ENCODE measurements around the gene CDH7.

The CDH7 gene

DNA sequence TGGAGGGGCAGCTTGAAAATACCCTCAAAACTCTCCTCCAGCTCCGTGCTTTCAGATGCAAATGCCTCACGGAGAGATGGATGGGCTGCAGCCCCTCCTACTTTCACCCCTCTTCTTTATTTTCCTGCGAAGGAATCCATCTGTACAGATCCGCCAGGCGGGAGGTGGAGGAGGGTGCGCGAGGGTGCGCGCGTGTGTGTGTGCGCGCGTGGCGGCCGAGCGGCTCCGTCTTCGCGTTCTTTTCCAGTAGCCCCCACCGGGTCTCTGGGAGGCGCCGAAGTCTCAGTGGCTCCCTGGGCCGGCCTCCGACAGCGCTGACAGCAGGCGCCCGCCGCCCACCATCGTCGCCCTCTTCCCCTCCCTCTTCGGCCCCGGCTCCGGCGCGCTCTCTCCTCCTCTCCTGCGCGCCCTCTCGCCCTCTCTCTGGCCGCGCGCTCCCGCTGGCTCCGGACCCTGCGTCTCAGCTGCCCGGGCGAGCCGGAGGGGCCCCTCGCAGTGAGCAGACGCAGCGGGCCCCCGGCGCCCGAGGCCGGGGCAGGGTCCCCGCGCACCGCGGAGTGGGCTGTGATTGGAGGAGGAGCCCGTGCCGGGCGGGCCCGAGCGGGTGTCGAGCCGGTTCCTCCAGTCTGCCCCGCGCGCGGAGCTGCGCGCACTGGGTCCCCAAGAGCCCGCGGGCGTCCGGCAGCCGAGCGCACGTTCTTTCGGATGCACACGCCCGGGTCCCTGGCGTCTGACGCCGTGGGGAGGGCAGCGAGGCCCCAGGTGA is at the start of gene CDH7:
Gene CDH7, plus strand, starts transcription at position 624 of the 766 bp plus-strand sequence. CDS start 11,831 bp downstream, outside the sequence.
- no peak within 1 kb of the TSS for H3K27ac ChIP-seq
- no peak for TF ChIP-seq ZFX (IDR thresholded peaks at IDR 0.05)
- TF ChIP-seq CTCF (conservative IDR thresholded peaks at IDR 0.05), result no peak

DNA sequence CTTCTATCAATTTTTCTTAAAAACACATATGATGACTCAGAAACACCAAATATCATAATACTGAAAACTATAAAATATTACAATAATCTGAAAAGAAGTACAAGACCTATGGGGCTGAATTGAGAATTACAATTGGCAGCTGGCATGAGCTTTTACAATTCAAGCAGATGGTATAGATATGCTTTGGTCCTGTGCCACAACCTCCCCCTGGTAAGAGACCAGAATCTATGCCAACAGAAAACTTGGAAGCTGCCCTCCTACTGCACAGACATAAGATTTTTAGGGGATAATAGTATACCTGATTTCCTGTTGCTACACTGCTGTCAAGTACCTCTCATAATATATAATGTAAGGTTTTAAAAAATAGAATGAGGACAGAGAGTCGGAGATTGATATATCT is 46.8 kb upstream of the CDH7 start:
- no peak overlapping the region for H3K27ac ChIP-seq
- TF ChIP-seq CTCF (conservative IDR thresholded peaks at IDR 0.05), result no peak
- no peak for TF ChIP-seq ZFX (IDR thresholded peaks at IDR 0.05)

DNA sequence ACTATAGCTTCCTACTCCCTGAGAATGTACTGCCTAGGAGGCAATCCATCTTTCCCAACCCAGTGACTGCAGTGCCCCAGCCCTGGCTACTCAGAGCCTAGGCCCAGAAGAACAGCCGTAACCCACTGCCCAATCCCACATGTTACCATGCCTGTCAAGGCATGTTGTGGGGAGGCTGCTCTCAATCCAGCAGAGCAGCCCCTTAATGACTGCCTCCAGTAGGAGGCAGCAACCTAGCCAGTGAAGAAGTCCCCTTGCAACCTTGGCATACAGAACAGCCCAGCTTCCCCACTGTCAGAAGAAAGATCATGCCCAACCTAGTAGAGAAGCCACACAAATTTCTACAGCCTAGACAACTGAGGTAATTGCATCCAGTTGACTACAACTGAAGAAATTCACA is 44.2 kb upstream of the CDH7 start:
- TF ChIP-seq CTCF (conservative IDR thresholded peaks at IDR 0.05), result no peak
- TF ChIP-seq ZFX (IDR thresholded peaks at IDR 0.05), result no peak
- H3K27ac ChIP-seq, result no peak overlapping the region

DNA sequence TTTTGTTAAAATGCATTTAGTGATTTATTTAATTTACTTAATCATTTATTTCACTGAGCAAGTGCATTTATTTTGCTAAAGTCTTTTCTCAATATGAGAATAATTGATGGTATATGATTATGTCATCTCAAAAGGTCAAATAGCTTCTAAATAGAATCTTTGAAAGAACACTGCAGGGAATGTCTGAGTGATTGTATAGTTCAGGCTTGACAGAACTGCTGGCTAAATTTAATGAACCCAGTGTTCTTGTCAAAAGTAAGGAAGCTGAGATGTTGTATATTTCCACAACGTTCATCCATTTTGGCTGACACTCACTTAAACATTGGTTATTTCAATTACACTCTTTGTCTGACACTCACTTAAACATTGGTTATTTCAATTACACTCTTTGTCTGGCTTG is 39.3 kb upstream of the CDH7 start:
- H3K27ac ChIP-seq, result no peak overlapping the region

DNA sequence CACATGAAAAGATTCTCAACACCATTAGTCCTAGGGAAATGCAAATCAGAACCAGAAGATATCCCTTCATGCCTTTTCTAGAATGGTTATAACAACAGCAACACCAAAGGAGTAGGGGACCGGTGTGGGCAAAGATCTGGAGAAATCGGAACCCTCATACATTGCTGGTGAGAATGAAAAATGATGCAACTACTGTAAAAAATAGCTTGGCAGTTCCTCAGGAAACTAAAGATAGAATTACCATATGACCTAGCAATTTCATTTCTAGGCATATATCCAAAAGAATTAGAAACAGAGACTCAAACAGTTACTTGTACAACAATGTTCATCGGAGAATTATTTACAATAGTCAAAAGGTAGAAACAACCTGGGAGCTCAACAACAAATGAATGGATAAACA is 29.2 kb upstream of the CDH7 start:
- TF ChIP-seq CTCF (conservative IDR thresholded peaks at IDR 0.05) (no peak), ZFX (IDR thresholded peaks at IDR 0.05) (no peak)
- no peak overlapping the region for H3K27ac ChIP-seq

More for the DNA sequence above, 39.3 kb upstream of the CDH7 start:
- TF ChIP-seq ZFX (IDR thresholded peaks at IDR 0.05) (no peak), CTCF (conservative IDR thresholded peaks at IDR 0.05) (no peak)

GRCh38 chr18:65725251-65726050 is 25.4 kb upstream of the CDH7 start:
- TF ChIP-seq ZFX (IDR thresholded peaks at IDR 0.05), result no peak
- peak; percentile 87 for TF ChIP-seq CTCF (conservative IDR thresholded peaks at IDR 0.05)

DNA sequence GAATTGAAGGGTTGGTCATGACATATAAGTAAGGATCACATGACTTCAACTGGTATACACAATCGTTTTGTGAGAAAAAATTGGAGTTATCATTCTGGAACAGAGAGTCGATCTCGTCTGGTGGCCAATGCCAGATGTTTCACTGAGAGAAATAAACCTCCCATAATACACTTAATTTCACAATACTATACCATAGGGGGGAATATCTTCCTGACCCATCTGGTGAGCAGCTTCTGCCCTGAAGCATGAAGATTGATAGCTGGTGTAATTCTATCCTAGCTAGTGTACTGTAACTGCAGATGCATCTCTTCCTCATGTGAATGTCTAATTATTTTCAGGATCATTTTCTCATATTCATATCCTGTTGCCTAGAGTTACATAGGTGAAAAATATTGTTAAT is 15.7 kb upstream of the CDH7 start:
- TF ChIP-seq ZFX (IDR thresholded peaks at IDR 0.05), result no peak
- no peak for TF ChIP-seq CTCF (conservative IDR thresholded peaks at IDR 0.05)
- no peak overlapping the region for H3K27ac ChIP-seq

More at GRCh38 chr18:65725251-65726050, 25.4 kb upstream of the CDH7 start:
- H3K27ac ChIP-seq, result no peak overlapping the region

All from C4-2B (cell line).